GM23248 (cell line): ENCODE measurements around the gene UBXN11. TPM values are rescaled to one million over a fixed set of nuclear protein-coding genes. Genes with fewer than 3 reads are reported as not detected.
"Not testable (repeated sequence)": the region's sequence is repeated elsewhere in the genome, so short reads cannot be mapped to it uniquely, and the experiment has no call there.

ENCODE experiments used
- DNase-seq: peaks from one replicate; pipeline ENCODE4 v3.0.0-alpha.2; 2015
- H2AFZ ChIP-seq: fragments of 200-600 bp; sonication (generic); 2 replicates; pipeline ENCODE4 v1.6.1; 2016; ENCODE audit warnings: antibody characterized with exemption
- H3F3A ChIP-seq: fragments of 200-600 bp; sonication (generic); 2 replicates; pipeline ENCODE4 v1.6.1; 2016; ENCODE audit warnings: mild to moderate bottlenecking, antibody characterized with exemption, mixed run types; ENCODE audit not compliant: insufficient read depth
- H3K27ac ChIP-seq: fragments of 200-600 bp; sonication (generic); 2 replicates; pipeline ENCODE4 v1.5.1; 2016; ENCODE audit warnings: mild to moderate bottlenecking
- H3K27me3 ChIP-seq: fragments of 200-600 bp; sonication (generic); replicated peaks from 2 replicates; pipeline ENCODE4 v1.6.1; 2016; ENCODE audit warnings: mild to moderate bottlenecking; ENCODE audit not compliant: insufficient read depth
- H3K36me3 ChIP-seq: fragments of 200-600 bp; sonication (generic); 2 replicates; pipeline ENCODE4 v1.6.1; 2016; ENCODE audit warnings: low read depth, mild to moderate bottlenecking
- H3K4me1 ChIP-seq: fragments of 200-600 bp; sonication (generic); 2 replicates; pipeline ENCODE4 v1.6.1; 2016; ENCODE audit warnings: mild to moderate bottlenecking; ENCODE audit not compliant: insufficient read depth
- H3K4me2 ChIP-seq: fragments of 200-600 bp; sonication (generic); one replicate; pipeline ENCODE4 v1.6.1; 2016; ENCODE audit warnings: mild to moderate bottlenecking; ENCODE audit not compliant: unreplicated experiment
- H3K4me3 ChIP-seq: fragments of 200-600 bp; sonication (generic); 2 replicates; pipeline ENCODE4 v1.5.1; 2016; ENCODE audit warnings: mild to moderate bottlenecking
- H3K79me2 ChIP-seq: fragments of 200-600 bp; sonication (generic); 2 replicates; pipeline ENCODE4 v1.6.1; 2016; ENCODE audit warnings: mild to moderate bottlenecking; ENCODE audit not compliant: insufficient read depth
- H3K9ac ChIP-seq: fragments of 200-600 bp; sonication (generic); 2 replicates; pipeline ENCODE4 v1.6.1; 2016; ENCODE audit warnings: mild to moderate bottlenecking
- H3K9me2 ChIP-seq: fragments of 200-600 bp; sonication (generic); 2 replicates; pipeline ENCODE4 v1.6.1; 2016; ENCODE audit warnings: mixed run types, mild to moderate bottlenecking, moderate library complexity; ENCODE audit not compliant: insufficient read depth
- H3K9me3 ChIP-seq: fragments of 200-600 bp; sonication (generic); one replicate; pipeline ENCODE4 v1.6.1; 2017; ENCODE audit warnings: low read depth
- H4K20me1 ChIP-seq: fragments of 200-600 bp; sonication (generic); 2 replicates; pipeline ENCODE4 v1.6.0; 2016; ENCODE audit not compliant: insufficient read depth
- EZH2 ChIP-seq: fragments of 200-600 bp; sonication (generic); IDR thresholded peaks from 2 replicates; pipeline ENCODE4 v1.6.1; 2018; ENCODE audit warnings: antibody characterized with exemption, mild to moderate bottlenecking; ENCODE audit not compliant: insufficient read depth, poor library complexity, severe bottlenecking
- EZH2phosphoT487 ChIP-seq: fragments of 200-600 bp; sonication (generic); IDR thresholded peaks from 2 replicates; pipeline ENCODE4 v1.6.1; 2018; ENCODE audit warnings: antibody characterized with exemption, moderate library complexity, mild to moderate bottlenecking, low read depth; ENCODE audit not compliant: insufficient read depth
- WGBS, 2 experiments: methylation state at CpG; one replicate each; pipeline ENCODE4 v1.1.6; 2015 to 2017; ENCODE audit warnings: low lambda C conversion rate in 2 of 2, low coverage in 1 of 2; ENCODE audit errors: missing lambda C conversion rate in 2 of 2; 5-methylcytosine and 5-hydroxymethylcytosine counted together
- in situ Hi-C: fragments of 300-500 bp; cut with MboI; formaldehyde crosslinking; loops from 2 replicates; pipeline ENCODE4 v1.15.0; 2020
- polyA plus RNA-seq: library from polyadenylated mRNA; unstranded; fragments of >200 nt; fragmentation: Nextera tagmentation; extraction: Ambion mirVana; gene quantifications from 2 replicates; pipeline ENCODE4 v1.2.1, GENCODE V29; 2016
- total RNA-seq: library from RNA; depleted of rRNA; stranded (reverse); fragments of >200 nt; shearing (Covaris generic); gene quantifications from 2 replicates; pipeline ENCODE4 v1.2.3, GENCODE V29; 2014

UBXN11 gene
- total and polyA plus RNA-seq, 2 experiments from 2014 or later, result 5.8 to 12.7 TPM

DNA sequence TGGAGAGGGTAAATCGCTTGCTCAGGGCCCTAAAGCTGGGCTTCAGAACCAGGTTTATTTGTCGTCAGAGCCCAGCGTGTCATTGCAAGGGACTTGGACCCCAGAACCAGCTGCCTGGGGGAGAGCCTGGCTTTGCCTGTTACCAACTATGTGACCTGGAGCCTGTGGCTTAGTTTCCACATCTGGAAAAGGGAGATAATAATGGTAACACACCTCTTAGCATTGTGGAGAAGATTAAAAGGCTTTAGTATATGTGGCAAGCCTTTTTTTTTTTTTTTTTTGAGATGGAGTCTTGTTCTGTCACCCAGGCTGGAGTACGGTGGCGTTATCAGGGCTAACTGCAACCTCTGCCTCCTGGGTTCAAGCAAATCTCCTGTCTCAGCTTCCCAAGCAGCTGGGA is 23.8 kb upstream of the UBXN11 start:
- Histone ChIP-seq H3K4me2 (no peak overlapping the region), H3K27me3 (peaks cover under 1% of the 10 kb centered on the region), H3K79me2 (no peaks in the 10 kb centered on the region), H3K4me3 (no peak overlapping the region), H3K9me3 (no peaks in the 10 kb centered on the region), H3K36me3 (no peaks in the 10 kb centered on the region), H3K9me2 (no peaks in the 10 kb centered on the region), H3K9ac (no peak overlapping the region), H3K4me1 (0 out of 2 replicates have a peak, but pooled peaks cover 4% of the 10 kb centered on the region), H3K27ac (no peak overlapping the region), H4K20me1 (no peaks in the 10 kb centered on the region), H2AFZ (no peak overlapping the region), H3F3A (no peaks in the 10 kb centered on the region)
- WGBS, 2 experiments, result 75 to 86% methylated on average over 5 of the region's 5 CpGs
- DNase-seq, result no peak
- in situ Hi-C loops, result no loop called here
- TF ChIP-seq EZH2phosphoT487 (no peak), EZH2 (no peak)

DNA sequence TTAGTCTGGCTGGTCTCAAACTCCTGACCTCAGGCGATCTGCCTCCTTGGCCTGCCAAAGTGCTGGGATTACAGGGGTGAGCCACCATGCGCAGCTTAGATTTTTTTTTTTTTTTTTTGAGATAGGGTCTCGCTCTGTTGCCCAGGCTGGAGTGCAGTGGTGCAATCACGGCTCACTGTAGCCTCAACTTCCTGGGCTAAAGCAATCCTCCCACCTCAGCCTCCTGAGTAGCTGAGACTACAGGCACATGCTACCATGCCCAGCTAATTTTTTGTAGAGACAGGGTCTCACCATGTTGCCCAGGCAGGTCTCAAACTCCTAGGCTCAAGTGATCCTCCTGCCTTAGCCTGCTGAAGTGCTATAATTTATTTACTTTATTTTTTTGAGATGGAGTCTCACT is 22.9 kb upstream of the UBXN11 start:
- H3K27ac ChIP-seq, H3K4me1 ChIP-seq, H3K4me2 ChIP-seq, H3K36me3 ChIP-seq, H4K20me1 ChIP-seq, H3K9me3 ChIP-seq, H3K9me2 ChIP-seq, H3K79me2 ChIP-seq, H3F3A ChIP-seq, in situ Hi-C loops, H3K9ac ChIP-seq, H3K4me3 ChIP-seq, H2AFZ ChIP-seq, H3K27me3 ChIP-seq, DNase-seq: not testable (repeated sequence)
- WGBS, 2 experiments, result 84 to 89% methylated on average over 4 of the region's 4 CpGs

DNA sequence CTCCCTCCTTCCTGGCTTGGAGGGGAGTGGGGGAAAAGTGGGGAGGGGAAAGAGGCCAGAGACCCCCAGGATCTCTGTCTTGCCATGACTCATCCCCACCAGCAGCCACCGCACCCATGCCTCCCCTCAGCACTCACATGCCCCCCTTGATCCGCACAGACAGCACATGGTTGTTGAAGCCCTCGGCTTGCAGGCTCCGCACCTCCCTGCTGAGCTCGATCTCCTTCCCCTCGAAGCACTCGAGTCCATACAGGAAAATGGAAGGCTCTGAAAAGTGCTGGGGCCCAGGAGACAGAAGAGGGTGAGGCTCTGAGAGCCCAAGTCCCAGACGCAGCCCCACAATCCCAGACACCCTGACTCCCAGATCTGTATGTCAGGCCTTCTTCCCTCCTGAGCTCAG is 22.2 kb upstream of the UBXN11 start:
- Histone ChIP-seq H3K4me1 (0 out of 2 replicates have a peak, but pooled peaks cover 4% of the 10 kb centered on the region), H3K27ac (no peak overlapping the region), H3K4me3 (no peak overlapping the region), H3K36me3 (no peaks in the 10 kb centered on the region), H3K79me2 (no peaks in the 10 kb centered on the region), H3K4me2 (no peak overlapping the region), H3K9ac (no peak overlapping the region), H3K9me2 (no peaks in the 10 kb centered on the region), H4K20me1 (no peaks in the 10 kb centered on the region), H3K9me3 (no peaks in the 10 kb centered on the region), H2AFZ (no peak overlapping the region), H3F3A (no peaks in the 10 kb centered on the region), H3K27me3 (no peaks in the 10 kb centered on the region)
- no peak for TF ChIP-seq EZH2
- TF ChIP-seq EZH2phosphoT487, result no peak
- WGBS, 2 experiments, result 53% methylated on average over 8 of the region's 8 CpGs
- DNase-seq, result no peak
- in situ Hi-C loops, result no loop called here

DNA sequence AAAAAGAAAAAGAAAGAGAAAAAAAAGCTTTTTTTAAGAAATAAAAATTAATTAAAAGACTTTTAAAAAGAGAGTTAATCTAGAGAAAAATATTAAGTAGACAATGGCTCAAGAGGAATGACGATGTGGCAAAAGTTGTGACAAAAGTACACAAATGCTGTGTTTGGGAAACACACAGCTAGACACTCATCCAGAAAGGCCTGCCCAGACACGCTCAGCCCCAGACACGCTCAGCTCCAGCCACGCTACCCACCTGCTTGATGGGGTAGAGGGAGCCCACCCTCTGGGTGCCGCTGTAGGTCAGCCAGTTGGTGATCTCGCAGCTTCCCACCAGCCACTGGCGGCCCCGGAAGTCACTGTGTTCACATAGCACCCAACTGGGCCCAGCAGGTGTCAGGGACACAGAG is 21.5 kb upstream of the UBXN11 start:
- TF ChIP-seq EZH2phosphoT487 (no peak), EZH2 (no peak)
- H3K36me3 ChIP-seq, result no peaks in the 10 kb centered on the region
- no peaks in the 10 kb centered on the region for H3K9me3 ChIP-seq
- no peak overlapping the region for H3K27ac ChIP-seq
- in situ Hi-C loops, result no loop called here
- H3K4me2 ChIP-seq, result no peak overlapping the region
- no peaks in the 10 kb centered on the region for H3F3A ChIP-seq
- WGBS, 2 experiments, result 70 to 80% methylated on average over 8 of the region's 8 CpGs
- DNase-seq, result no peak
- H3K4me1 ChIP-seq, result 0 out of 2 replicates have a peak, but pooled peaks cover 4% of the 10 kb centered on the region
- no peaks in the 10 kb centered on the region for H3K27me3 ChIP-seq
- H3K4me3 ChIP-seq, result no peak overlapping the region
- no peaks in the 10 kb centered on the region for H3K79me2 ChIP-seq
- H2AFZ ChIP-seq, result no peak overlapping the region
- no peaks in the 10 kb centered on the region for H4K20me1 ChIP-seq
- no peak overlapping the region for H3K9ac ChIP-seq
- no peaks in the 10 kb centered on the region for H3K9me2 ChIP-seq

- DNase-seq, result no peak
These were observed 18.1 kb upstream of the UBXN11 start for GRCh38 chr1:26324550-26324949.

More at GRCh38 chr1:26324550-26324949, 18.1 kb upstream of the UBXN11 start:
- Histone ChIP-seq H3K4me2 (no peak overlapping the region), H3K9me2 (no peaks in the 10 kb centered on the region), H3K36me3 (no peaks in the 10 kb centered on the region), H2AFZ (no peak overlapping the region), H3K79me2 (no peaks in the 10 kb centered on the region), H3F3A (no peaks in the 10 kb centered on the region), H3K9me3 (no peaks in the 10 kb centered on the region), H3K27ac (no peak overlapping the region), H4K20me1 (no peaks in the 10 kb centered on the region), H3K27me3 (no peaks in the 10 kb centered on the region), H3K4me1 (peaks cover 4% of the 10 kb centered on the region), H3K9ac (no peak overlapping the region), H3K4me3 (no peak overlapping the region)
- in situ Hi-C loops, result no loop called here
- TF ChIP-seq EZH2phosphoT487 (no peak), EZH2 (no peak)
- 53 to 62% methylated on average over 3 of the region's 3 CpGs for WGBS, 2 experiments
